PC-9 (cell line): ENCODE measurements around the gene ZNF18.

Source experiments
- CTCF ChIP-seq: fragments of 200-600 bp; sonication (generic); conservative IDR thresholded peaks from 2 replicates; pipeline ENCODE4 v1.6.1; 2017; ENCODE audit warnings: mixed run types, antibody characterized with exemption, mild to moderate bottlenecking, moderate library complexity
- EZH2 ChIP-seq: fragments of 200-600 bp; sonication (generic); IDR thresholded peaks from 2 replicates; pipeline ENCODE4 v1.8.0; 2017; ENCODE audit warnings: antibody characterized with exemption, low read depth

DNA sequence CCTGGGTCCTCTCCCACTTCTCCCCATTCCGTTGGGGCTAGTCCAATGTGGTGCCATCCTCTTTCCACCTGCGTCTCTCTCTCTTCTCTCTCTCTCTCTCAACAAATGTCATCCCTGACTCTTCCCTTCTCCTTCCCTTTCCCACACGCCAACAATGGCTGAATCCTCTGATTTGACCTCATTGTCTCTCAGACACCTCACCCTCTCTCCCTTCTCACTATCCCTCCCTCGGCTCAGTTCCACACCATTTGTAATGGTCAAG lies 628 bp upstream of the ZNF18 start:
- TF ChIP-seq EZH2 (no peak), CTCF (no peak)
